ENCODE data around the gene PDE6A. TPM values are rescaled to one million over a fixed set of nuclear protein-coding genes. Genes with fewer than 3 reads are reported as not detected.

Gene PDE6A
- total RNA-seq, 1 experiment from 2014 or later = 0.12 TPM

DNA sequence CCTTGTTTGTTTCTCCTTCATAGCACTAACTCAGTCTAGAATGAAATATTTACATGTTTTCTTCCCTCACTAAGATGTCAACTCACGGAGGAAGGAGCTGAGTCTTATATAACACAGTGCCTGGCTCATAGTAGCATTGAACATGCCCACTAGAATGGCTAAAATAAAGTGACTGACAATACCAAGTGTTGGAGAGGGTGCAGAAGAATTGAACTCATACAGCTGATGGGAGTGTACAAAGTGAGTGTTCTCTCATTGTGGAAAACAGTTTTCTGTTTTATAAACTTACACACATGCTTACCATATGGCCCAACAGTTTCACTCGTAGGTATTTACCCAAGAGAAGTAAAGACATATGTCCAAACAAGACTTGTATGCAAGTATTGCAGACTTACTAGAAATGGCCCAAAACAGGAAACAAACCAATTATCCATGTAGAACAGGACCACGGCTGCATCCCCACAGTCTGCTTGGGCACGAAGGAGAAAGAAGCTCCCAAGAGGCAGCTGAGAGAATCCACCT, 127.0 kb downstream of the PDE6A start:
- DNase-seq (ENCODE audit: low read depth) = no peak

DNA sequence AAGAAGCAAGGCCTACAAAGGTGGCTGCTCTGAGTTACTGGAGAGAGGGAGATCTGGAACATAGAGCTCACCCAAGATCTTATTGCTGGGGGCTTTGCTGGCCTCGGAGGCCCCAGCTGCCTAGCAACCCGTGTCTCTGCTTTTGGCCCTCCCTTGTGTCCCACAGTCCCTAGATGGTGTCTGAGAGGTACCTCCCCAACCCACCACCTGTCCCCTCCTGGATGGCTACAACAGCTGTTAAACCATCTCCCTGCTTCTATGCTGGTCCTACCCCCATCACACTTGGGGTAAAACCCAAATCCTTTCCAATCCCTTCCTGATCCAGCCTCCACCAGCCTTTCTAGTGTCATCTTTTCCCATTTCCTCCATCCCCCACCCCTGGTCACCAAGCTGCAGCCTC, 127.9 kb downstream of the PDE6A start:
- no peak for DNase-seq (ENCODE audit: low read depth)

DNA sequence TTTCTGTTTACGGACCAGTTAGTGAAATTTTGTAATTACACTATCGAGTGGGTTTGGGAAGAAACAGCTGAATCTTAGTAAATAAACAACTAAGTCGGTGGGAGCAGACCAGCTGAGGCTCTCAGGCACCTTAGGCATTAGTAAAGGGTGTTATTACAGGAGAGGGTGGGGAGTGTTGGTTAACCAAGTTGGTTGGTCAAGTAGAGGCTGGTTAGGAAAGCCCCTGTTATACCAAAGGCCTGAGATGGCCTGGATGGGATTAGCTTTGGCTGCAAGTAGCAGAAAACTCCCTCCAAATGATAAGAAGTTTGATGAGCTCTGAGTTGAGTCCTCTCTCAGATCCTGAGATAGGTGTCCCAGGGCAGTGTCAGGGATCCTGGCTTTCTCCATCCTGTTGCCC, 133.1 kb downstream of the PDE6A start:
- DNase-seq (ENCODE audit: low read depth) = no peak

DNA sequence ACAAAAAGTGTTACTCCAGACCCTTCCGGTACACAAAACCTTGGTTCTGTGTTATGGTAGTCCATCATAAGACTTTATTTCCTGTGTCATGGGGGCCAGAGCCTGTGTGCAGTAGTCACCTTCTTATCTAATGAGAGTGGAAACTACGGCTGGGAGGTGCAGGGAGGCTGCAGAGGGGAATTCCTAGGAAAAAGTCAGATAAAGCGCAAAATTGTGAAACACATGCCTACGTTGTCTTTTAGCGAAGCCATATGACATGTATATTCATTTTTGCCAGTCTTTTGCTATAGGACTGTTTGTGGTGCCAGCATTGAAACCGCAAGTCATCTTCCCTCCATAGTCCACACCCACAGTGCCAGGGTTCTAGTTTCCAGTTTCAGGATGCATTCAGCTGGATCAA, 133.7 kb downstream of the PDE6A start:
- no peak for DNase-seq (ENCODE audit: low read depth)

DNA sequence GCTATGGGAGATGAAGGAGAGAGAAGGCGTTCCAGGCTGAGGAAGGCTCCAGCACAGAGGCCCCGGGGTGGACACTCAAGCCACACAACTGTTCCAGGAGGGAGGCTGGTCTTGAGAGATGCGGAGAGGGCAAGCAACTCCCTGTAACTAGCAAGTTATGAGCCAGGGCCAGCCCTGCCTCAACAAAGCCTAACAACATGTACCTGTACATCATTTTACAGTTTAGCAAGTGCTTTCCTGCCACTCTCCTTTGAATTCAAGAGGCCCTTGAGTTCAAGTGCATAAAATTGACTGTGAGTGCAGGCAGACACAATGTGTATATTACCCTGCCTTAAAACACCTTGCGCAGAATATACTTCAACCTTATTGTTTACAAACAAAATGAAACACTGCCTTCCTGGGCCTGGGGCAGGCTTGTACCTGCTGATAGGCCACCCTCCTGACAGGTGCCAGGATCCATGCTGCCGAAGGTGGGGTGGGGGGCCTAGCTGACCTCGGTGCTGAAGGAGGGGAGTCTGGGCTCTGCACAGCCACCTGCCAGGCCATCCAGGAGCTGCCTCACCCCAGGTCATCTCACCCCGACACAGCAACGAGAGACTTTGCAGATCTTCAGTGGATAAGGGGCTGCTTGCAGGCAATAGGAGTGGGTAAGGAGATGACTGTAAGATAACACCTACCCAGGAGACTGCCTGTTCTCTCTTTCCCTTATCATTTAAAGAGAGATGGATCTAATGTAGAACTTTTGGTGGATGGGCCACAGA, 134.5 kb downstream of the PDE6A start:
- no peak for DNase-seq (ENCODE audit: low read depth)

DNA sequence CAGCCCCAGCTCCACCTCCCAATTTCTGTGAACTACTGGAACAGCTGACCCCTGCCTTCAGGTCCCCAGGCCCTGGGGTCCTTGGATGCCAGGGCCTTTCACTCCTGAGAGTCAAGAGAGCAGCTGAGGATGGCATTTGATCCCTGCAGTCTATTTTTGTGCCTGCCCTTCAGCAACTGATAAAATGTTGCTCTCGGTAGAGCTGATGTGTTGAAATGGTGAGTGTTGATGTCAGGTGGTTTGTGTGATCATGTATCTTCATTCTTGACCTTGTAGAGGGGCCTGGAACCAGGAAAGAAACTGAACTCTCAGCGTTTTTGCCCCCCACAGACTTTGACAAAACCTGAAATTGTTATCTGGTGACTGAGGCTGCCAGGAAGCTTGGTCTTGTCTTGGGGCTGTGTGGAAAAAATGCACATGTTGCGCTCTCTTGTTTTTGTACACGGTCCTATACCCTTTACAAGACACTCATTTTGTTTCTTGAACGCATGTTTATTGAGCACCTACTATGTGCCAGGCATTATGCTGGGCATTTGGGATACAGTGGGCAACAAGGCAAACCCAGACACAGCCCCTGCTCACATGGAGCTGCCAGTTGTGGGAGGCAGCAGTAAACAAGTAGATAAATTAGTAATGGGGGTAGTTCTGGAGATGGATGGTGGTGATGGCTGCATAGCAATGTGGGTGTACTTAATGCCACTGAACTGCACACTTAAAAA, 136.2 kb downstream of the PDE6A start:
- no peak for DNase-seq (ENCODE audit: low read depth)

Other genes starting within 250 kb of the PDE6A start
- gene PPARGC1B, start 214.5 kb downstream of the PDE6A start, total RNA-seq (2014; rRNA removed; shearing (Covaris generic)) = 0.36 and 0.49 TPM in 2 replicates
- 12.5 and 13.6 TPM in 2 replicates for gene SLC26A2, start 16.0 kb upstream of the PDE6A start, total RNA-seq (2014; rRNA removed; shearing (Covaris generic))
- gene TIGD6, start 55.9 kb upstream of the PDE6A start, total RNA-seq (2014; rRNA removed; shearing (Covaris generic)) = 4.4 and 7.0 TPM in 2 replicates
- gene HMGXB3, start 55.9 kb upstream of the PDE6A start, total RNA-seq (2014; rRNA removed; shearing (Covaris generic)) = 28.1 and 28.4 TPM in 2 replicates
- gene CSF1R, start 141.8 kb upstream of the PDE6A start, total RNA-seq (2014; rRNA removed; shearing (Covaris generic)) = 2.5 and 4.3 TPM in 2 replicates
- gene PDGFRB, start 211.1 kb upstream of the PDE6A start, total RNA-seq (2014; rRNA removed; shearing (Covaris generic)) = 58.6 and 67.6 TPM in 2 replicates
- 0.24 and 0.98 TPM in 2 replicates for gene CDX1, start 222.0 kb upstream of the PDE6A start, total RNA-seq (2014; rRNA removed; shearing (Covaris generic))
- not detected in 2 replicates for gene SLC6A7, start 245.3 kb upstream of the PDE6A start, total RNA-seq (2014; rRNA removed; shearing (Covaris generic))